Activated naive CD8-positive, alpha-beta T cell treated with anti-CD3 and anti-CD28 coated beads for 36 hours (primary cell): ENCODE measurements around the gene OOSP3. TPM values are rescaled to one million over a fixed set of nuclear protein-coding genes. Genes with fewer than 3 reads are reported as not detected.
"Not testable (repeated sequence)": the region's sequence is repeated elsewhere in the genome, so short reads cannot be mapped to it uniquely, and the experiment has no call there.

ENCODE experiments used
- DNase-seq: peaks from one replicate; pipeline ENCODE4 v3.0.0; 2021
- H3K27ac Mint-ChIP-seq: one replicate; pipeline ENCODE4 v1.8.0; 2022; ENCODE audit warnings: mild to moderate bottlenecking, moderate library complexity, mixed read lengths
- H3K27me3 Mint-ChIP-seq: one replicate; pipeline ENCODE4 v1.8.0; 2022; ENCODE audit warnings: mild to moderate bottlenecking, mixed read lengths
- H3K36me3 Mint-ChIP-seq: one replicate; pipeline ENCODE4 v1.8.0; 2021; ENCODE audit warnings: mild to moderate bottlenecking, mixed read lengths
- H3K4me1 Mint-ChIP-seq: one replicate; pipeline ENCODE4 v1.8.0; 2021; ENCODE audit warnings: mixed read lengths
- H3K4me3 Mint-ChIP-seq: one replicate; pipeline ENCODE4 v1.8.0; 2022; ENCODE audit warnings: mild to moderate bottlenecking, moderate library complexity, mixed read lengths
- H3K9me3 Mint-ChIP-seq: one replicate; pipeline ENCODE4 v1.8.0; 2022; ENCODE audit warnings: mixed read lengths
- total RNA-seq, 2 experiments: library from RNA; stranded (reverse); gene quantifications; one replicate each; pipeline ENCODE4 v1.2.3, GENCODE V29; 2021

Gene OOSP3
- total RNA-seq, 2 experiments from 2014 or later = not detected

DNA sequence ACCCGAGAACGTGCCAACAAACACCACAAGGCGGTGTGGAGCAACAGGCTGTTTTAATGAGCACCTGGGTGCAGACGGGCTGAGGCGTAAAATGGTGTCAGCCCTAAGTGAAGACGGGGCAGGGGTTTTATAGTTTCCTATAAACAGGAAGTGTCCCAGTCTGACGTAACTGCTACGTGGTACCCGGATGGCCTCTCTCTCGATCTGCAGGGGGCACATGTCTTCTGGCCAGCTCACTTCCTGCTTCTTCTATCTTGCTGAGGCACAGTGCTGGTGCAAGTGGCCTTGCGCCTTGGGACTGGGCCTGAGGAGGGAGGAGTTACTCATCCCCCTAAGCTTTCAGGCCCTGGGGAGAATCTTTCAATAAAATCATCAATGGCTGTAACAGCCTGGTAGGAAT is 20.9 kb downstream of the OOSP3 start:
- no peaks in the 10 kb centered on the region for H3K4me1 Mint-ChIP-seq
- no peaks in the 10 kb centered on the region for H3K36me3 Mint-ChIP-seq
- no peak for DNase-seq
- peaks cover 5% of the 10 kb centered on the region for H3K27me3 Mint-ChIP-seq
- H3K4me3 Mint-ChIP-seq = no peak overlapping the region
- peaks cover 1% of the 10 kb centered on the region for H3K9me3 Mint-ChIP-seq
- no peak overlapping the region for H3K27ac Mint-ChIP-seq

- no peak overlapping the region for H3K4me3 Mint-ChIP-seq
- no peaks in the 10 kb centered on the region for H3K36me3 Mint-ChIP-seq
These were observed 22.0 kb downstream of the OOSP3 start for GRCh38 chr11:59900366-59901126.

GRCh38 chr11:59901306-59901705 is 22.7 kb downstream of the OOSP3 start:
- Mint-ChIP-seq H3K36me3 (no peaks in the 10 kb centered on the region), H3K27me3 (peaks cover 5% of the 10 kb centered on the region), H3K9me3 (peaks cover 6% of the 10 kb centered on the region), H3K27ac (no peak overlapping the region), H3K4me3 (no peak overlapping the region), H3K4me1 (no peaks in the 10 kb centered on the region)
- no peak for DNase-seq

More at GRCh38 chr11:59900366-59901126, 22.0 kb downstream of the OOSP3 start:
- Mint-ChIP-seq H3K27me3 (peaks cover under 1% of the 10 kb centered on the region), H3K4me1 (no peaks in the 10 kb centered on the region), H3K27ac (no peak overlapping the region), H3K9me3 (peaks cover 1% of the 10 kb centered on the region)
- DNase-seq = no peak

DNA sequence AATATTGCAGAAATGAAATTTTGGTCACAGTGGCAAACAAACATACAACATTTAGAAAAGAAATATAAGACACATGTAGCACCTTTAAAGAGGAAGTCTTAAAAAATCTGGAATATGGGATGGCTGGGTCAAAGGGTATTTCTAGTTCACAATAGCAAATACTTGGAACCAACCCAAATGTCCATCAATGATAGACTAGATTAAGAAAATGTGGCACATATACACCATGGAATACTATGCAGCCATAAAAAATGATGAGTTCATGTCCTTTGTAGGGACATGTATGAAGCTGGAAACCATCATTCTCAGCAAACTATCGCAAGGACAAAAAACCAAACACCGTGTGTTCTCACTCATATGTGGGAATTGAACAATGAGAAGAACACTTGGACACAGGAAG is 25.0 kb downstream of the OOSP3 start:
- DNase-seq, H3K4me3 Mint-ChIP-seq, H3K4me1 Mint-ChIP-seq, H3K9me3 Mint-ChIP-seq, H3K36me3 Mint-ChIP-seq, H3K27ac Mint-ChIP-seq: not testable (repeated sequence)
- H3K27me3 Mint-ChIP-seq = peaks cover 10% of the 10 kb centered on the region

DNA sequence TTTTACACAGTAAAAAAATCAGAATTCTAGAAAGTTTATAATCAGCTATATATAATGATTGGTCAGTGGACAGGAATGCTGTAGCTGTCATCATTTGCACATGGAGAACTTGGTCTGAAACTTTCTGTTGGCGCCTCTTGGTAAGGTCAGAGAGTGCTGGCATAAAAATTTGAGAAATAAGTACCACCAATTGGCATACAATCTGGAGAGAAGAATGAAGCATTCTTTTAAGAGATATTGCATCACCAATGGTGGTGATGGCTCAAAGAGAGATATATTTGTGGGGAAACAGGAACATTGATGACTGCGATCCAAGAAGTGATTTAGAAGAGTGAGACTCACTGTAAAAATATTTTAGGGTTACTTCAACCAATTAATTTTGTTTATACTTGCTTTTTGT is 39.9 kb downstream of the OOSP3 start:
- peaks cover 4% of the 10 kb centered on the region for H3K36me3 Mint-ChIP-seq
- H3K27ac Mint-ChIP-seq = no peak overlapping the region
- H3K9me3 Mint-ChIP-seq = peaks cover 24% of the 10 kb centered on the region
- DNase-seq = no peak
- H3K4me1 Mint-ChIP-seq = no peaks in the 10 kb centered on the region
- H3K27me3 Mint-ChIP-seq = no peaks in the 10 kb centered on the region
- no peak overlapping the region for H3K4me3 Mint-ChIP-seq

- Mint-ChIP-seq H3K4me3 (no peak overlapping the region), H3K36me3 (peaks cover 4% of the 10 kb centered on the region), H3K27me3 (no peaks in the 10 kb centered on the region), H3K9me3 (peaks cover 27% of the 10 kb centered on the region), H3K4me1 (no peaks in the 10 kb centered on the region), H3K27ac (no peak overlapping the region)
- DNase-seq = no peak
These were observed 40.5 kb downstream of the OOSP3 start for GRCh38 chr11:59918987-59919589.

DNA sequence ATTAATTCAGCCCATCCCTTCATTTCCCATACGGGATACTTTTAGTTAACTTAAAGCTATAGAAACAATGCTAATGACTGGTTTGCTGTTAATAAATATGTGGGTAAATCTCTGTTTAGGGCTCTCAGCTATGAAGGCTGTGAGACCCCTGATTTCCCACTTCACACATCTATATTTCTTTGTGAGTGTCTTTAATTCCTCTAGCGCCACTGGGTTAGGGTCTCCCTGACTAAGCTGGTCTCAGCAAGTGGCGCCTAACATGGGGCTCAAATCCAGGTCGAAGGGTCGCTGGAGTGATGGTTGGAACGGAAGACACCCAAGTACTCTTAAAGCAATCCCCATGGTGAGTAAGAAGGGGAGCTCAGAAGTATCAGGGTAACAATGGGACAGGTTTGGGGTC is 45.2 kb downstream of the OOSP3 start:
- DNase-seq = no peak
- Mint-ChIP-seq H3K4me3 (no peak overlapping the region), H3K27me3 (no peaks in the 10 kb centered on the region), H3K36me3 (peaks cover 4% of the 10 kb centered on the region), H3K4me1 (no peaks in the 10 kb centered on the region), H3K27ac (no peak overlapping the region), H3K9me3 (peaks cover 40% of the 10 kb centered on the region)

DNA sequence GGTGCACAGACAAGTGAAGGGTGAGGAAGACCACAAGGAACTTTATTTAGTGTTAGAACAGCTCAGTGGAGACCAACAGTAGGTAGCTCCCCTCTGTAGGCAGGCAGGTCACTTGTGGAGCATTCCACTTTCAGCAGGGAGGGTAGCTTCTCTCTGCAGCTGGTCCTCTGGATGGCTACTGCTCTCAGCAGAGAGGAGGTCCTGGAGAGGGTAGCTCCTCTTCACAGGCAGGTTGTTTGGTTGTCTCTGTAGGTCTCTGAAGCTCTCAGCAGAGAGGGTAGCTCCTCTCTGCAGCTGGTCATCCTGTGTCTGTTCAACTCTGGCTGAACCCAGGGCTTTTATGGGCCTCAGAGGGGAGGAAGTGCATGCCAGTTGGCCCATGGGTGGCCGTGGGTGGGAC is 53.1 kb downstream of the OOSP3 start:
- Mint-ChIP-seq H3K9me3 (peaks cover 15% of the 10 kb centered on the region), H3K4me1 (no peaks in the 10 kb centered on the region), H3K27me3 (no peaks in the 10 kb centered on the region), H3K27ac (no peak overlapping the region), H3K36me3 (no peaks in the 10 kb centered on the region), H3K4me3 (no peak overlapping the region)
- DNase-seq = no peak

DNA sequence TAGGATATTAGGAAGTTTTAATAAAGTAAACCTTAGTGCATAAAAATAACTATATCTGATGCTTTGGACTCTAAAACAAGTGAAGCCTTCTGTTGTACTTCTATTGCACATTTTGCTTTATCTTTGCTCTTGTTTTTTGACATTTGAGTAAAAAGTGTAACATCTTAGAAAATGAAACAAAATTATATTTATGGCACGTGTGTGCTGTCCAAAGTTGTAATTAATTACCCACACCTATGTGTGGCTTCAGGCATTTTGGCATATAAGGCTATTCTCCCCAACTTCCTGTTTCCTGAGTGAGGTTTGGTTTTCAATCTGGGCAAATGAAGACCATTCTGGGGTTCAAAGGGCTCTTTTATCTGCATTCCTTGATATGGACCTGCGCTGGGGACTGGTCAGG is 59.5 kb downstream of the OOSP3 start, which contains the start of gene OOSP1:
TSS of gene OOSP1 (plus strand) at position 301 of the 400 bp plus-strand sequence. CDS start at position 324, 23 bp downstream.
- Mint-ChIP-seq H3K27ac (no peak within 1 kb of the TSS), H3K4me1 (no peaks in the 10 kb centered on the region), H3K9me3 (no peaks in the 10 kb centered on the region), H3K27me3 (peaks cover 25% of the 10 kb centered on the region), H3K36me3 (no peaks in the 10 kb centered on the region), H3K4me3 (no peak within 1 kb of the TSS)
- no peak for DNase-seq

DNA sequence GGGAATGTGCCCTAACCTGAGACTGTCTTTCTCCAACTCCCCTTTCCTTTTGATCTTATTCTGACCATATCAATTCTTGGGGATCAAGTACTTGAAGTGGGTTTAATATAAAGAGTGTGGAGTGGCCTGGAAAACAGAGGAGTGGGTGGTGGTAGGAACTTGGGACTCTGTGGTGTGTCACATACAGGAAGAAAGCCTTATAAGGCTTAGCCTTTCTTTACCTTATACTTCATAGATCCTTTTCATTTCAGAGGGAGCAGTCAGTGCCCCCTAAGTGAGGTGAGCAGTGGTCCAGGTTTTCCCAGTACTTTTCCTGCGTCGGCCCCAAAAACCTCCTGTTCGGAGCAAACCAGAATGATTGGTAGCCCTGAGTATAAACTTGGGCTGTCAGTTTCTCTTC is 60.1 kb downstream of the OOSP3 start:
- no peaks in the 10 kb centered on the region for H3K9me3 Mint-ChIP-seq
- no peak overlapping the region for H3K4me3 Mint-ChIP-seq
- no peaks in the 10 kb centered on the region for H3K36me3 Mint-ChIP-seq
- no peak for DNase-seq
- no peaks in the 10 kb centered on the region for H3K4me1 Mint-ChIP-seq
- H3K27ac Mint-ChIP-seq = no peak overlapping the region
- peaks cover 25% of the 10 kb centered on the region for H3K27me3 Mint-ChIP-seq

DNA sequence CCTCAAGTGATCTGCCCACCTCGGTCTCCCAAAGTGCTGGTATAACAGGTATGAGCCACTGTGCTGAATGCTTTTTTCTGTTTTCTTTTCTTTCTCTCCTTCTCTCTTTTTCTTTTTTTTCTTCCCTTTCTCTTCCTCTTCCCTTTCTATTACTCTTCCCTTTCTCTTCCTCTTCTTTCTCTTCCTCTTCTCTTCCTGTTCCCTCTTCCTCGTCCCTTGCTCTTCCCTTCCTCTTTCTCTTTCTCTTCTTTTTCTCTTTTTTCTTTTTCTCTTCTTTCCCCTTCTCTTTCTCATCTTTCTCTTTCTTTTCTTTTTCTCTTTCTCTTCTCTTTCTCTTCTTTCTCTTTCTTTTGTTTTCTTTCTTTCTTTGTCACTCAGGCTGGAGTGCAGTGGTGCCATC is 60.9 kb downstream of the OOSP3 start:
- Mint-ChIP-seq H3K27ac (no peak overlapping the region), H3K4me1 (no peaks in the 10 kb centered on the region), H3K36me3 (no peaks in the 10 kb centered on the region), H3K4me3 (no peak overlapping the region), H3K9me3 (no peaks in the 10 kb centered on the region), H3K27me3 (peaks cover 32% of the 10 kb centered on the region)
- DNase-seq = no peak

DNA sequence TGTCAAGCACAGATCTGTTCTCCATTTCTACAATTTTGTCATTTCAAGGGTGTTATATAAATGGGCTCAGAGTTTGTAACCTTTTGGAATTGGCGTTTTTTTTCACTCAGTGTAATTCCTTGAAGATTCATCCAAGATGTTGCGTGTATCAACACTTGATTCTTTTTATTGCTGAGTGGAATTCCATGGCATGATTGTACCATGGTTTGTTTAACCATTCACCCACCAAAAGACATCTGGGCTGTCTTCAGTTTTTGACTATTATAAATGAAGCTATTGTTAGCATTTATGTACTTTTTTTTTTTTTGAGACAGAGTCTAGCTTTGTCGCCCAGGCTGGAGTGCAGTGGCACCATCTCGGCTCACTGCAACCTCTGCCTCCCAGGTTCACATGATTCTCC is 62.5 kb downstream of the OOSP3 start:
- no peak for DNase-seq
- H3K4me1 Mint-ChIP-seq = no peaks in the 10 kb centered on the region
- no peaks in the 10 kb centered on the region for H3K36me3 Mint-ChIP-seq
- no peak overlapping the region for H3K4me3 Mint-ChIP-seq
- peaks cover 41% of the 10 kb centered on the region for H3K27me3 Mint-ChIP-seq
- H3K27ac Mint-ChIP-seq = no peak overlapping the region
- no peaks in the 10 kb centered on the region for H3K9me3 Mint-ChIP-seq

DNA sequence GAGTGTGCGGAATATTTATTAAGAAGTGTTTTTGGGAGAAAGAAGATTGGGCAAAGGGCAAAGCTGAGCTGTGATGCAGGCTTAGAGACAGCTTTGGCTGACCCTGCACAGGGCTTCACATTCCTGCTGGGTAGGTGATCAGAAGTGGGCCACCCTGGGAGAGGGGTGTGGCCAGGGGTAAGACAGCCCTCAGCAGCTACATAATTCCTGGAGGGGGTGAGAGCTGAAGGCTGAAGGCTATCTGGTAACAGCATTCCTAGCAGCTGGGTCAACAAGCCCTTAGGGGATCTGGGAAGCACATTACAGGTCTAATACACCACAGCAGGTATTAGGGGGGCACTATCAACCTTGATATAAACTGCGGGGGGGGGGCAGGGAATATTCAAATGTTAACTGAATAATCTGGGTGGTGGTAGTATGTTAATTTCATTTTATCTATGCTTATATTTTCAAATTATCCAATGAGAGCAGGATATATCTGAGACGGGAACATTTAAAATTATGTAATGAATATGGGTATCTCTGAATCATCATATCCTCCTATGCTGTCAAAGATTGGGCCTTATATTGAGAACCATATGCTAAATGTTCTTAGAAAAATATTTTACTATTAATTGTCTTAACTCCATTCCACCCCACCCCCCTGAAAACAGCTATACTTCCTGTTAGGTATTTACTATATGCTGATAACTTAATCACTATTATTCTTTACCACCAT is 65.6 kb downstream of the OOSP3 start:
- Mint-ChIP-seq H3K9me3 (no peaks in the 10 kb centered on the region), H3K27me3 (peaks cover 46% of the 10 kb centered on the region), H3K4me3 (no peak overlapping the region), H3K27ac (no peak overlapping the region), H3K4me1 (no peaks in the 10 kb centered on the region), H3K36me3 (no peaks in the 10 kb centered on the region)
- DNase-seq = no peak

GRCh38 chr11:59944720-59945119 is 66.1 kb downstream of the OOSP3 start:
- Mint-ChIP-seq H3K27ac (no peak overlapping the region), H3K4me3 (no peak overlapping the region), H3K9me3 (no peaks in the 10 kb centered on the region), H3K36me3 (no peaks in the 10 kb centered on the region), H3K4me1 (no peaks in the 10 kb centered on the region), H3K27me3 (peaks cover 46% of the 10 kb centered on the region)
- no peak for DNase-seq
